ENCODE measurements around the gene PTPRM.

PTPRM gene

GRCh38 chr18:8142131-8142711, 575.1 kb downstream of the PTPRM start:
- Mint-ChIP-seq H3K27ac (no peak overlapping the region), H3K4me3 (no peak overlapping the region), H3K9me3 (peaks cover 22% of the 10 kb centered on the region), H3K27me3 (no peaks in the 10 kb centered on the region), H3K36me3 (ENCODE audit: low read depth) (no peaks in the 10 kb centered on the region), H3K4me1 (ENCODE audit: low read depth) (no peaks in the 10 kb centered on the region)
- intact Hi-C loops (cut with micrococcal nuclease): no loop called here

DNA sequence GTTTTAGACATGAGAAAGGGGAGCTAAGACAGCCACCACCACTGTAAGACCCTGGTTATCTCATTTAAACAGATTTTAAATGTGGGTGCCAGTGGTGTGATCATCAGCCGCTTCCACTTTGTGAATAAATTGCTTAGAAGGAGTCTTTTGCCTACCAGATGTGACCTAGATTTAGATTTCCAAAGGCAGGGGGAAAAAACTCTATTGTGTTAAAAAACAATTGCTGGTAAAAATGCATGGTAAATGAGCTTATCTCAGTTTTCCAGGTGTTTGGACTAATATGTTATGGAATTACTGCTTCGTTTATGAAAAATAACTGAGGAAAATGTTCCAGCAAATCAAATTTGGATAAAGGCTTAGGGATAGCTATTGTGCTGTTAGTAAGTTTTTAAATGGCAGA, 575.8 kb downstream of the PTPRM start:
- no peak overlapping the region for H3K4me3 Mint-ChIP-seq
- H3K4me1 Mint-ChIP-seq (ENCODE audit: low read depth): no peaks in the 10 kb centered on the region
- intact Hi-C loops (cut with micrococcal nuclease): no loop called here

GRCh38 chr18:8151181-8151580, 584.1 kb downstream of the PTPRM start:
- intact Hi-C loops (cut with micrococcal nuclease): no loop called here
- Mint-ChIP-seq H3K27ac (no peak overlapping the region), H3K27me3 (no peaks in the 10 kb centered on the region), H3K9me3 (peaks cover 22% of the 10 kb centered on the region), H3K36me3 (ENCODE audit: low read depth) (no peaks in the 10 kb centered on the region), H3K4me1 (ENCODE audit: low read depth) (no peaks in the 10 kb centered on the region), H3K4me3 (no peak overlapping the region)

More for the DNA sequence above, 575.8 kb downstream of the PTPRM start:
- Mint-ChIP-seq H3K27me3 (no peaks in the 10 kb centered on the region), H3K27ac (no peak overlapping the region), H3K36me3 (ENCODE audit: low read depth) (no peaks in the 10 kb centered on the region), H3K9me3 (peaks cover 20% of the 10 kb centered on the region)

GRCh38 chr18:8153887-8154583, 586.9 kb downstream of the PTPRM start:
- H3K27me3 Mint-ChIP-seq: no peaks in the 10 kb centered on the region
- no peaks in the 10 kb centered on the region for H3K4me1 Mint-ChIP-seq (ENCODE audit: low read depth)
- H3K4me3 Mint-ChIP-seq: no peak overlapping the region
- H3K27ac Mint-ChIP-seq: no peak overlapping the region
- H3K9me3 Mint-ChIP-seq: peaks cover 19% of the 10 kb centered on the region
- no peaks in the 10 kb centered on the region for H3K36me3 Mint-ChIP-seq (ENCODE audit: low read depth)
- intact Hi-C loops (cut with micrococcal nuclease): no loop called here

- Mint-ChIP-seq H3K4me3 (no peak overlapping the region), H3K36me3 (ENCODE audit: low read depth) (no peaks in the 10 kb centered on the region), H3K4me1 (ENCODE audit: low read depth) (no peaks in the 10 kb centered on the region), H3K9me3 (peaks cover 17% of the 10 kb centered on the region), H3K27ac (no peak overlapping the region), H3K27me3 (no peaks in the 10 kb centered on the region)
- intact Hi-C loops (cut with micrococcal nuclease): no loop called here
These were observed 595.7 kb downstream of the PTPRM start for GRCh38 chr18:8162802-8163201.

- H3K27me3 Mint-ChIP-seq: no peaks in the 10 kb centered on the region
- H3K9me3 Mint-ChIP-seq: peaks cover 17% of the 10 kb centered on the region
- H3K4me1 Mint-ChIP-seq (ENCODE audit: low read depth): no peaks in the 10 kb centered on the region
- intact Hi-C loops (cut with micrococcal nuclease): no loop called here
- H3K4me3 Mint-ChIP-seq: no peak overlapping the region
- H3K36me3 Mint-ChIP-seq (ENCODE audit: low read depth): no peaks in the 10 kb centered on the region
- no peak overlapping the region for H3K27ac Mint-ChIP-seq
These were observed 596.3 kb downstream of the PTPRM start for GRCh38 chr18:8163286-8163959.

DNA sequence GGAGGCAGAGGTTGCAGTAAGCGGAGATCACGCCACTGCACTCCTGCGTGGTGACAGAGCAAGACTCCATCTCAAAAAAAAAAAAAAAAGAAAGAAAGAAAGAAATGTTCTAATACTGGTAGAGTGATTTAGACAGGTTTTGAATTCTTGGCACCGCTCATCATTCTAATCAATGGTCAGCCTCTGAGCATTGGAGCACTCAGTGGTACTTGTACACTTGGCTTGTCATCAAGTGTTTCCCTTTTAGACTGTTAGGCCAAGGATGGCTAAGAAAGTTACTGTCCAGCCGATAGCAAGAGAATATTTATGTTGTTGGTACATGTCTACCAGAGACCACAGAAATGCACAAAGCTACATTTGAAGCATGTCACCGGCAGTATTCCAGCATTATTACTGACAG, 598.0 kb downstream of the PTPRM start:
- H3K4me1 Mint-ChIP-seq (ENCODE audit: low read depth): no peaks in the 10 kb centered on the region
- intact Hi-C loops (cut with micrococcal nuclease): no loop called here
- H3K27me3 Mint-ChIP-seq: no peaks in the 10 kb centered on the region
- no peak overlapping the region for H3K4me3 Mint-ChIP-seq
- no peaks in the 10 kb centered on the region for H3K36me3 Mint-ChIP-seq (ENCODE audit: low read depth)
- peaks cover 17% of the 10 kb centered on the region for H3K9me3 Mint-ChIP-seq
- no peak overlapping the region for H3K27ac Mint-ChIP-seq

DNA sequence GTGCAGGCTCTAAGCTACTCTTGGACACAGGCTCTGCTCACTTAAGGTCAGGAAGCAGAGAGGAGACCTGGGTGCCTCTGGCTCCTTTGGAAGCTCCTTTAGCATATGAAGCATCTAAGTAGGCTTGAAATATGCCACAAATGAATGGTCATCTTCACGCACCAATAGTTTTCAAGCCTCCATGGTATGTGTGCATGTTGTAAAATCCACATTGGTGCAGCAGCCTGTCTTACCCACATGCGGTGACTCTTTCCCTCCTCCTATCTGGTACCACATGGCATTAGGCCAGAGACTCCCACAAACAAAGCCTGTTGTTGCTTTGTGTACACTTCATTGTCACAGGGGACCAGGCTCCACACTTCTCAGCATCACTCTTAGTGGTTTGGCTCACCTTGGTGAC, 599.9 kb downstream of the PTPRM start:
- Mint-ChIP-seq H3K27me3 (no peaks in the 10 kb centered on the region), H3K27ac (no peak overlapping the region), H3K4me3 (no peak overlapping the region), H3K9me3 (peaks cover 16% of the 10 kb centered on the region), H3K4me1 (ENCODE audit: low read depth) (no peaks in the 10 kb centered on the region), H3K36me3 (ENCODE audit: low read depth) (no peaks in the 10 kb centered on the region)
- intact Hi-C loops (cut with micrococcal nuclease): no loop called here

GRCh38 chr18:8167673-8168072, 600.6 kb downstream of the PTPRM start:
- no peak overlapping the region for H3K4me3 Mint-ChIP-seq
- no peaks in the 10 kb centered on the region for H3K36me3 Mint-ChIP-seq (ENCODE audit: low read depth)
- peaks cover 10% of the 10 kb centered on the region for H3K9me3 Mint-ChIP-seq
- no peaks in the 10 kb centered on the region for H3K4me1 Mint-ChIP-seq (ENCODE audit: low read depth)
- intact Hi-C loops (cut with micrococcal nuclease): no loop called here
- no peaks in the 10 kb centered on the region for H3K27me3 Mint-ChIP-seq
- no peak overlapping the region for H3K27ac Mint-ChIP-seq

- Mint-ChIP-seq H3K27ac (no peak overlapping the region), H3K36me3 (ENCODE audit: low read depth) (no peaks in the 10 kb centered on the region), H3K4me3 (no peak overlapping the region), H3K4me1 (ENCODE audit: low read depth) (no peaks in the 10 kb centered on the region), H3K27me3 (no peaks in the 10 kb centered on the region), H3K9me3 (no peaks in the 10 kb centered on the region)
- intact Hi-C loops (cut with micrococcal nuclease): no loop called here
These were observed 602.6 kb downstream of the PTPRM start for GRCh38 chr18:8169722-8170121.

DNA sequence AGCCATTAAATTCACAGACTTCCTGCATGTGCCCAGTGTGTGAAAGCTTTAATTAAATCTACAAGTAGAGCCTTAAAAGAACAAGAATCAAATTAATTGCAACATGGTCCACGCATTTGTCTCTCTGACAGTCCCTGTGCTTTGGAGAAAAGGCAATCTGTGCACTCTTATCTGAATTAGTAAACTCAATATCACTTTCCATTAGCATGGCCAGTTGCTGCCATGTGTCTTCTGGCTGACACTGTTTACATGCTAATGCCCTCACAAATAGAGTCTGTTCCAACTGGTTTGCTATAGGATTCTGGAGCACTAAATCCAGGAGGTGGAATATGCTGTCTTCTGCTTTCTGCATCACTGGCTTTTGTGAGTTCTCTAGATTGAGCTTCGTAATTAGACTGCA, 607.7 kb downstream of the PTPRM start:
- H3K36me3 Mint-ChIP-seq (ENCODE audit: low read depth): no peaks in the 10 kb centered on the region
- intact Hi-C loops (cut with micrococcal nuclease): no loop called here
- peaks cover 4% of the 10 kb centered on the region for H3K9me3 Mint-ChIP-seq
- H3K4me3 Mint-ChIP-seq: no peak overlapping the region
- H3K27ac Mint-ChIP-seq: no peak overlapping the region
- H3K4me1 Mint-ChIP-seq (ENCODE audit: low read depth): no peaks in the 10 kb centered on the region
- no peaks in the 10 kb centered on the region for H3K27me3 Mint-ChIP-seq

DNA sequence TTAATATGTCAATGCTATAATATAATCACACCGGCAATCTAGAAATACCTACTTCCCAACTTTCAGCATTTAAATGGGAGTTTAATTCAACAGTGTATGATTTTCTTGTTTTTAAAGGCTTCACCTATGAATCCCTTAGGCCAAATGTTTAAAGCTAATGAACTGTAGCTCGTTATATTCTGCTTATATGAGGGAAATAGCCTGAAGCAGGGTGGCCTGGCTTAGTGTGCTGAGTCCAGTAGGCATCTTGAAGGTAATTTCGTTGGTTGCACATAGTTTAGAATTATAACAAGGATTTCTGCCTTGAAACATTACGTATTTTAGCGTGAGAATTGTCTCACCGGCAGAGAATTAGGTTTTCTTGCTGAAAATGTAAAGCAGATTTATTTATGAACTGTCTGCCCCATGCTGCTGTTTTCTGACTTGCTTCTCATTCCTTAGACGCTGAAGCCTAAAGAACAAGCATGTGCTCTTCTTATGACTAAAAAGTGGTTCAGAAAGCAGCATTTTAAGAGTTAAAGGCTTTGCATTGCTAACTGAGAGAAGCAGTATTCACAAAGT, 608.5 kb downstream of the PTPRM start:
- Mint-ChIP-seq H3K36me3 (ENCODE audit: low read depth) (no peaks in the 10 kb centered on the region), H3K4me1 (ENCODE audit: low read depth) (no peaks in the 10 kb centered on the region), H3K27me3 (no peaks in the 10 kb centered on the region), H3K4me3 (no peak overlapping the region), H3K27ac (no peak overlapping the region), H3K9me3 (peaks cover 12% of the 10 kb centered on the region)
- intact Hi-C loops (cut with micrococcal nuclease): no loop called here

- no peak overlapping the region for H3K4me3 Mint-ChIP-seq
- H3K27me3 Mint-ChIP-seq: no peaks in the 10 kb centered on the region
- no peak overlapping the region for H3K27ac Mint-ChIP-seq
- intact Hi-C loops (cut with micrococcal nuclease): no loop called here
- H3K36me3 Mint-ChIP-seq (ENCODE audit: low read depth): no peaks in the 10 kb centered on the region
- peaks cover 14% of the 10 kb centered on the region for H3K9me3 Mint-ChIP-seq
- H3K4me1 Mint-ChIP-seq (ENCODE audit: low read depth): no peaks in the 10 kb centered on the region
These were observed 609.0 kb downstream of the PTPRM start for GRCh38 chr18:8176109-8176508.

DNA sequence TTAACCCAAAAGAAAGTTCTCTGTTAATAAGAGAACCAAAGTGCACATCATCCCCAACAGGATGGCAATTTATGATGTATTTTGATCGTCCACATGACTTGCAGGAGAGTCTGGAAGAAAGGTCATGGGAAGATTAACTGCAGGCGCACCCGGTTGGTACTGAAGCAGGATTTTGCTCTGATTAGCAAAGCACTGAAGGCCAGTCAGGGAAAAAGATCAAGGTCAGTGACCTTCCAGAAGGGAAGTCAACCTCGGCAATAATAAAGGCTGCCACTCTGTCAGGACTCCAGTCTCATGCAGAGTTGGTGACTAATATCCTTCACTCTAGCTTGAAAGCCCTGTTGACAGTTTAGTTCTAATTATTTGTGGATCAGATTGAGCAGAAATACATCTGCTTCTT, 609.4 kb downstream of the PTPRM start:
- Mint-ChIP-seq H3K27ac (no peak overlapping the region), H3K27me3 (no peaks in the 10 kb centered on the region), H3K4me3 (no peak overlapping the region), H3K4me1 (ENCODE audit: low read depth) (no peaks in the 10 kb centered on the region), H3K9me3 (peaks cover 14% of the 10 kb centered on the region), H3K36me3 (ENCODE audit: low read depth) (no peaks in the 10 kb centered on the region)
- intact Hi-C loops (cut with micrococcal nuclease): no loop called here
